A549 (cell line): Measurements from ENCODE around the gene CRYBB1. TPM values are rescaled to one million over a fixed set of nuclear protein-coding genes. Genes with fewer than 3 reads are reported as not detected.

ENCODE experiments used
- ATAC-seq, 2 experiments: fragments of 200-7000 bp in 1 of 2; fragments of >200 bp in 1 of 2; cut with Nextera tagmentation in 1 of 2; cut with Tn5 transposase in 1 of 2; 3 replicates each; pipeline versions ENCODE4 v1.8.0 to v1.9.1; 2018 to 2020; ENCODE audit warnings: mild to moderate bottlenecking in 1 of 2, moderate library complexity in 1 of 2
- CTCF ChIA-PET: fragments of 300-600 bp; sonication (Branson Sonifier 250); formaldehyde crosslinking; extraction: SDS; loops from one replicate; lab custom pipeline; 2021; ENCODE audit warnings: antibody characterized with exemption, inconsistent platforms; lab: Yijun Ruan, JAX
- POLR2A ChIA-PET: fragments of 350-600 bp; formaldehyde crosslinking; extraction: SDS; loops from one replicate; lab custom pipeline; 2021; ENCODE audit warnings: antibody characterized with exemption, inconsistent platforms; lab: Yijun Ruan, JAX
- DNase-seq, 2 experiments: peaks; one replicate each; pipeline versions ENCODE4 v3.0.0 to v3.0.0-alpha.2; 2011 to 2016; ENCODE audit warnings: low read depth in 1 of 2, low spot score in 1 of 2
- FAIRE-seq: peaks from 2 replicates; lab custom pipeline; 2011; peaks lifted over from hg19 to GRCh38; lab: Jason Lieb, UNC
- H3K27ac ChIP-seq, 2 experiments: fragments of >200 bp; sonication (Bioruptor Twin); formaldehyde crosslinking; 3 replicates each; pipeline ENCODE4 v1.5.1; 2016 to 2017
- H3K4me1 ChIP-seq: fragments of >200 bp; sonication (Bioruptor Twin); formaldehyde crosslinking; 3 replicates; pipeline ENCODE4 v1.6.1; 2016
- H3K4me2 ChIP-seq: fragments of >200 bp; sonication (Bioruptor Twin); formaldehyde crosslinking; 3 replicates; pipeline ENCODE4 v1.6.1; 2016
- H3K4me3 ChIP-seq: fragments of >200 bp; sonication (Bioruptor Twin); formaldehyde crosslinking; 3 replicates; pipeline ENCODE4 v1.5.1; 2016
- H3K9me3 ChIP-seq: fragments of >200 bp; sonication (Bioruptor Twin); formaldehyde crosslinking; 3 replicates; pipeline ENCODE4 v1.6.1; 2016
- EHMT2 ChIP-seq: fragments of 200-600 bp; sonication (generic); IDR thresholded peaks from 2 replicates; pipeline ENCODE4 v1.6.1; 2016; ENCODE audit warnings: antibody characterized with exemption, low read depth, mild to moderate bottlenecking, moderate library complexity
- ESRRA ChIP-seq: fragments of 150-350 bp; IDR thresholded peaks from 2 replicates; pipeline ENCODE4 v1.6.1; 2014; ENCODE audit warnings: mild to moderate bottlenecking, low read length, borderline replicate concordance
- FOSB ChIP-seq: fragments of 250-450 bp; sonication (Bioruptor Pico); IDR thresholded peaks from 2 replicates; pipeline ENCODE4 v1.5.0; 2020; ENCODE audit warnings: mild to moderate bottlenecking, moderate library complexity
- FOSL2 ChIP-seq, 2 experiments: fragments of 450-650 bp in 1 of 2; fragments of >200 bp in 1 of 2; sonication (Bioruptor Twin) in 1 of 2; formaldehyde crosslinking; IDR thresholded peaks; 2 replicates each; pipeline versions ENCODE4 v1.5.0 to v1.6.1; 2016 to 2020; ENCODE audit warnings: mild to moderate bottlenecking in 1 of 2, moderate library complexity in 1 of 2
- GATA3 ChIP-seq: IDR thresholded peaks from 2 replicates; pipeline ENCODE4 v1.6.1; 2012; ENCODE audit warnings: borderline replicate concordance
- HOXB13 ChIP-seq: fragments of 250-450 bp; sonication (Bioruptor Pico); IDR thresholded peaks from 2 replicates; pipeline ENCODE4 v1.5.0; 2020; ENCODE audit warnings: low read depth, mild to moderate bottlenecking, moderate library complexity
- HOXB5 ChIP-seq: fragments of 250-450 bp; sonication (Bioruptor Pico); IDR thresholded peaks from 2 replicates; pipeline ENCODE4 v1.5.0; 2020; ENCODE audit warnings: mild to moderate bottlenecking, moderate library complexity
- JUNB ChIP-seq: fragments of >200 bp; sonication (Bioruptor Twin); formaldehyde crosslinking; IDR thresholded peaks from 2 replicates; pipeline ENCODE4 v1.6.1; 2016
- KDM1A ChIP-seq: fragments of 200-600 bp; sonication (generic); IDR thresholded peaks from 2 replicates; pipeline ENCODE4 v1.6.1; 2016; ENCODE audit warnings: low read depth, mild to moderate bottlenecking
- MYC ChIP-seq: IDR thresholded peaks from 2 replicates; pipeline ENCODE4 v1.6.1; 2012; ENCODE audit warnings: mild to moderate bottlenecking, inconsistent platforms, low read length, improper control_type of control experiment, borderline replicate concordance
- RARB ChIP-seq: fragments of 250-450 bp; sonication (Bioruptor Pico); IDR thresholded peaks from 2 replicates; pipeline ENCODE4 v1.8.0; 2021; ENCODE audit warnings: mild to moderate bottlenecking, moderate library complexity
- SMC3 ChIP-seq: fragments of >200 bp; sonication (Bioruptor Twin); formaldehyde crosslinking; IDR thresholded peaks from 3 replicates; pipeline ENCODE4 v1.6.1; 2018; ENCODE audit warnings: inconsistent platforms
- SREBF2 ChIP-seq: fragments of 450-650 bp; IDR thresholded peaks from 2 replicates; pipeline ENCODE4 v1.6.1; 2014; ENCODE audit warnings: mild to moderate bottlenecking, moderate library complexity
- TFCP2L1 ChIP-seq: fragments of 250-450 bp; sonication (Bioruptor Pico); IDR thresholded peaks from 2 replicates; pipeline ENCODE4 v1.5.0; 2021; ENCODE audit warnings: mild to moderate bottlenecking
- TP53 ChIP-seq: fragments of 250-450 bp; sonication (Bioruptor Pico); IDR thresholded peaks from 2 replicates; pipeline ENCODE4 v1.5.0; 2021; ENCODE audit warnings: mild to moderate bottlenecking, moderate library complexity
- ZC3H11A ChIP-seq: fragments of 450-650 bp; IDR thresholded peaks from 2 replicates; pipeline ENCODE4 v1.6.1; 2014; ENCODE audit warnings: antibody characterized with exemption, mild to moderate bottlenecking
- WGBS: methylation state at CpG from one replicate; pipeline ENCODE4 v1.1.6; 2017; ENCODE audit errors: missing lambda C conversion rate; 5-methylcytosine and 5-hydroxymethylcytosine counted together
- polyA plus RNA-seq, 4 experiments: library from polyadenylated mRNA; depleted of rRNA in 3 of 4; stranded (reverse); fragments of >200 nt; fragmentation: RNase III in 1 of 4; extraction: RNeasy Plus Mini Kit Qiagen cat#74134 plus additional on column Dnase treatment in 1 of 4; gene quantifications; 2 replicates in 3 of 4; 3 replicates in 1 of 4; pipeline ENCODE4 v1.2.3, GENCODE V29; 2011 to 2017
- TF ChIP-seq, protein P1 (sequence below): fragments of 200-600 bp; sonication (generic); IDR thresholded peaks from 2 replicates; pipeline ENCODE4 v1.6.1; 2016; ENCODE audit warnings: antibody characterized with exemption, mild to moderate bottlenecking, moderate library complexity
- TF ChIP-seq, protein P2 (sequence below): fragments of >200 bp; sonication (Bioruptor Twin); formaldehyde crosslinking; IDR thresholded peaks from 3 replicates; pipeline ENCODE4 v1.6.1; 2016
- TF ChIP-seq, protein P3 (sequence below): fragments of 250-450 bp; sonication (Bioruptor Pico); IDR thresholded peaks from 2 replicates; pipeline ENCODE4 v1.5.0; 2021; ENCODE audit warnings: mild to moderate bottlenecking, moderate library complexity, borderline replicate concordance
- TF ChIP-seq, protein P4 (sequence below): fragments of 150-350 bp; IDR thresholded peaks from 2 replicates; pipeline ENCODE4 v1.6.1; 2014; ENCODE audit warnings: low read depth, mild to moderate bottlenecking, low read length

CRYBB1 gene
- polyA plus RNA-seq, 2 of the 4 experiments (the other 2 are of a cell fraction): not detected

DNA sequence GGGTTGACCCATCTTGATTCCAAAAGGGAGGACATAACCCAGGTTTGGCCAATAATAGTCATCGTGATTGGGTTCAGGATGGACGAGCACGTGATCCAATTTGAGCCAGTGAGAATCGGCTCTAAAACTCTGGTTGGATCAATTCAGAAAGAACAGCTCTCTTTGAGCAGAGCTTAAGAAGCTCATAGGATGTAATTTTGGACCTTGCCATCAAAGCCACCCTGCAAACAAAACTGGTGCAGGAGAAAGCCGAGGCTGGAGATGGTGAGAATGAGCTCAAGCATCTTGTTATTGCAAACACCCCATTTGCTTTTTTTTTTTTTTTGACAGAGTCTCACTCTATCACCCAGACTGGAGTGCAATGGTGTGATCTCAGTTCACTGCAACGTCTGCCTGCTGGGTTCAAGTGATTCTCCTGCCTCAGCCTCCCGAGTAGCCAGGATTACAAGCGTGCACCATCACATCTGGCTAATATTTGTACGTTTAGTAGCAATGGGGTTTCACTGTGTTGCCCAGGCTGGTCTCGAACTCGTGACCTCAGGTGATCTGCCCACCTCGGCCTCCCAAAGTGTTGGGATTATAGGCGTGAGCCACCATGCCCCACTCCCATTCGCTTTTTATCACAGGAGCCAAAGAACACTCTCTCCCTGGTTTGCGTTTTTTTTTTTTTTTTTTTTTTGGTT lies 25.7 kb upstream of the CRYBB1 start:
- ATAC-seq (no peak), FAIRE-seq (no peak), DNase-seq (no peak)
- Histone ChIP-seq H3K4me2 (no peak overlapping the region), H3K27ac (no peak overlapping the region), H3K4me1 (peaks cover 5% of the 10 kb centered on the region; the same call in 1 of the 3 replicates), H3K4me3 (no peak overlapping the region), H3K9me3 (no peaks in the 10 kb centered on the region)
- WGBS: 88% methylated on average over 15 of the region's 15 CpGs
- ChIA-PET CTCF (no interaction called here), POLR2A (no interaction called here)
- TF ChIP-seq FOSL2 (IDR thresholded peaks at IDR 0.05): no peak
- no peak for TF ChIP-seq FOSL2 (CRISPR knock-in tag; IDR thresholded peaks at IDR 0.05)
- TF ChIP-seq SREBF2: no peak
- TF ChIP-seq HOXB5 (CRISPR knock-in tag): no peak

DNA sequence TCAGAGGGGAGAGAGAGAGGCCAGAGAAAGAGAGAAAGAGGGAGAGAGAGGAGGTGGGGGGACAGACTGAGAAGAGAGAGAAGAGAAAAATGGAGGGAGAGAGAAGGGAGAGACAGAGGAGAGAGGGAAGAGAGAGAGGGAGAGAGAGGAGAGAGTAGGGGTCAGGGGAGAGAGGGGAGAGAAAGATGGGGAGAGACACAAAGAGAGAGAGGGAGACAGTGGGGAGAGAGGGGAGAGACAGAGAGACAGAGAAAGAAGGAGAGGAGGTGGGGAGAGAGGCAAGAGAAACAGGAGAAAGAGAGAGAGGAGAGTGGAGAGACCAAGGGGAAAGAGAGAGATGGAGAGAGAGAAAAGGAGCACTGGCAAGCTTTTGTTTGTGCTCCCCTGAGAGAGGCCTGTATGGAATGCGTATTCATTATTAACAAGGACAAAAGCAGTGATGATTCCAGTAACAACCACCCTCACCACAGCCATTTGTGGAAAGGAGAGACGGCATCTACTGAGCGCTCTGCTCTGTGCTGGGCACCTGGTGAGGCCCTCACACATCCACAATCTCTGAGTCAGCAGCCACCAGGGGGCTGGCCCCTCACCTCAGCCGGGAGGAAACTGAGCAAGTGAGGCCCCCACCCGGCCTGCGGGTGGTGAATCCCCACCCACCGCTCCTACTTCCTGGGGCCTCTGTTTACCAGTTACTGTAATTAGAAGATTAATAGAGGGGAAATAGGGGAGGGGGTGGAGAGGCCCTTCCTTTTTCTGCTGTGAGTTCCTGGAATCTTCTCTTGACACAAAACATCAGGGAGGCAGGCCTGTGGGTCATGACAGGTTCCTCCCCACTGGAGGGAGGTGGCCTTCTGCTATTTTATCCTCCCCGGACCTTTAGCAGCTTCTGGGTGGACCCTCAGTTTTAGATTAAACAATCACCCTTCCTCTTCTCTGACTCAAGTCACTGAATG lies 24.9 kb upstream of the CRYBB1 start:
- Histone ChIP-seq H3K27ac (no peak overlapping the region), H3K9me3 (no peaks in the 10 kb centered on the region), H3K4me2 (no peak overlapping the region), H3K4me3 (no peak overlapping the region), H3K4me1 (peaks cover 5% of the 10 kb centered on the region; the same call in 1 of the 3 replicates)
- ChIA-PET POLR2A (no interaction called here), CTCF (interaction anchor here (0.8 to 1.2 kb wide), 2 partner anchors 127 to 278 kb away, joined by 3 to 4 read pairs; no protein-coding TSS in a partner anchor)
- TF ChIP-seq EHMT2 (no peak), FOSB (CRISPR knock-in tag) (no peak), ESRRA (no peak), RARB (no peak), TP53 (CRISPR knock-in tag) (no peak), SREBF2 (no peak), ZC3H11A (no peak), SMC3 (no peak), KDM1A (no peak), JUNB (no peak), MYC (no peak), GATA3 (no peak), TFCP2L1 (CRISPR knock-in tag) (no peak), HOXB13 (no peak)
- TF ChIP-seq, protein P1, sequence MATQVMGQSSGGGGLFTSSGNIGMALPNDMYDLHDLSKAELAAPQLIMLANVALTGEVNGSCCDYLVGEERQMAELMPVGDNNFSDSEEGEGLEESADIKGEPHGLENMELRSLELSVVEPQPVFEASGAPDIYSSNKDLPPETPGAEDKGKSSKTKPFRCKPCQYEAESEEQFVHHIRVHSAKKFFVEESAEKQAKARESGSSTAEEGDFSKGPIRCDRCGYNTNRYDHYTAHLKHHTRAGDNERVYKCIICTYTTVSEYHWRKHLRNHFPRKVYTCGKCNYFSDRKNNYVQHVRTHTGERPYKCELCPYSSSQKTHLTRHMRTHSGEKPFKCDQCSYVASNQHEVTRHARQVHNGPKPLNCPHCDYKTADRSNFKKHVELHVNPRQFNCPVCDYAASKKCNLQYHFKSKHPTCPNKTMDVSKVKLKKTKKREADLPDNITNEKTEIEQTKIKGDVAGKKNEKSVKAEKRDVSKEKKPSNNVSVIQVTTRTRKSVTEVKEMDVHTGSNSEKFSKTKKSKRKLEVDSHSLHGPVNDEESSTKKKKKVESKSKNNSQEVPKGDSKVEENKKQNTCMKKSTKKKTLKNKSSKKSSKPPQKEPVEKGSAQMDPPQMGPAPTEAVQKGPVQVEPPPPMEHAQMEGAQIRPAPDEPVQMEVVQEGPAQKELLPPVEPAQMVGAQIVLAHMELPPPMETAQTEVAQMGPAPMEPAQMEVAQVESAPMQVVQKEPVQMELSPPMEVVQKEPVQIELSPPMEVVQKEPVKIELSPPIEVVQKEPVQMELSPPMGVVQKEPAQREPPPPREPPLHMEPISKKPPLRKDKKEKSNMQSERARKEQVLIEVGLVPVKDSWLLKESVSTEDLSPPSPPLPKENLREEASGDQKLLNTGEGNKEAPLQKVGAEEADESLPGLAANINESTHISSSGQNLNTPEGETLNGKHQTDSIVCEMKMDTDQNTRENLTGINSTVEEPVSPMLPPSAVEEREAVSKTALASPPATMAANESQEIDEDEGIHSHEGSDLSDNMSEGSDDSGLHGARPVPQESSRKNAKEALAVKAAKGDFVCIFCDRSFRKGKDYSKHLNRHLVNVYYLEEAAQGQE: no peak
- TF ChIP-seq, protein P2, sequence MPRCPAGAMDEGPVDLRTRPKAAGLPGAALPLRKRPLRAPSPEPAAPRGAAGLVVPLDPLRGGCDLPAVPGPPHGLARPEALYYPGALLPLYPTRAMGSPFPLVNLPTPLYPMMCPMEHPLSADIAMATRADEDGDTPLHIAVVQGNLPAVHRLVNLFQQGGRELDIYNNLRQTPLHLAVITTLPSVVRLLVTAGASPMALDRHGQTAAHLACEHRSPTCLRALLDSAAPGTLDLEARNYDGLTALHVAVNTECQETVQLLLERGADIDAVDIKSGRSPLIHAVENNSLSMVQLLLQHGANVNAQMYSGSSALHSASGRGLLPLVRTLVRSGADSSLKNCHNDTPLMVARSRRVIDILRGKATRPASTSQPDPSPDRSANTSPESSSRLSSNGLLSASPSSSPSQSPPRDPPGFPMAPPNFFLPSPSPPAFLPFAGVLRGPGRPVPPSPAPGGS: no peak
- TF ChIP-seq, protein P3, sequence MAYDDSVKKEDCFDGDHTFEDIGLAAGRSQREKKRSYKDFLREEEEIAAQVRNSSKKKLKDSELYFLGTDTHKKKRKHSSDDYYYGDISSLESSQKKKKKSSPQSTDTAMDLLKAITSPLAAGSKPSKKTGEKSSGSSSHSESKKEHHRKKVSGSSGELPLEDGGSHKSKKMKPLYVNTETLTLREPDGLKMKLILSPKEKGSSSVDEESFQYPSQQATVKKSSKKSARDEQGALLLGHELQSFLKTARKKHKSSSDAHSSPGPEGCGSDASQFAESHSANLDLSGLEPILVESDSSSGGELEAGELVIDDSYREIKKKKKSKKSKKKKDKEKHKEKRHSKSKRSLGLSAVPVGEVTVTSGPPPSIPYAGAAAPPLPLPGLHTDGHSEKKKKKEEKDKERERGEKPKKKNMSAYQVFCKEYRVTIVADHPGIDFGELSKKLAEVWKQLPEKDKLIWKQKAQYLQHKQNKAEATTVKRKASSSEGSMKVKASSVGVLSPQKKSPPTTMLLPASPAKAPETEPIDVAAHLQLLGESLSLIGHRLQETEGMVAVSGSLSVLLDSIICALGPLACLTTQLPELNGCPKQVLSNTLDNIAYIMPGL: no peak
- TF ChIP-seq, protein P4, sequence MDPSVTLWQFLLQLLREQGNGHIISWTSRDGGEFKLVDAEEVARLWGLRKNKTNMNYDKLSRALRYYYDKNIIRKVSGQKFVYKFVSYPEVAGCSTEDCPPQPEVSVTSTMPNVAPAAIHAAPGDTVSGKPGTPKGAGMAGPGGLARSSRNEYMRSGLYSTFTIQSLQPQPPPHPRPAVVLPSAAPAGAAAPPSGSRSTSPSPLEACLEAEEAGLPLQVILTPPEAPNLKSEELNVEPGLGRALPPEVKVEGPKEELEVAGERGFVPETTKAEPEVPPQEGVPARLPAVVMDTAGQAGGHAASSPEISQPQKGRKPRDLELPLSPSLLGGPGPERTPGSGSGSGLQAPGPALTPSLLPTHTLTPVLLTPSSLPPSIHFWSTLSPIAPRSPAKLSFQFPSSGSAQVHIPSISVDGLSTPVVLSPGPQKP: no peak
- 73% methylated on average over 8 of the region's 8 CpGs for WGBS
- no peak for ATAC-seq
- DNase-seq: no peak
- no peak for FAIRE-seq
